Fibroblast of pulmonary artery (primary cell): ENCODE data around the gene CCDC159.
"Not testable (repeated sequence)": the region's sequence is repeated elsewhere in the genome, so short reads cannot be mapped to it uniquely, and the experiment has no call there.

Experiments
- DNase-seq: peaks from one replicate; pipeline ENCODE4 v3.0.0-alpha.2; 2010; ENCODE audit warnings: low read depth
- H3K4me3 ChIP-seq: replicated peaks from 2 replicates; pipeline ENCODE4 v1.5.1; 2011; ENCODE audit warnings: low read depth, mild to moderate bottlenecking, control low read depth, low read length, moderate library complexity
- CTCF ChIP-seq: IDR thresholded peaks from 2 replicates; pipeline ENCODE4 v1.5.1; 2011; ENCODE audit warnings: mild to moderate bottlenecking, control low read depth, low read length, inconsistent platforms; ENCODE audit errors: missing control alignments

The CCDC159 gene

GRCh38 chr19:11338569-11339253 lies 7.6 kb upstream of the CCDC159 start:
- H3K4me3 ChIP-seq: peak overlapping the region; percentile 76
- no peak for DNase-seq
- TF ChIP-seq CTCF: no peak

- DNase-seq: peak; percentile 93
- peak within 1 kb of the TSS; percentile 76 for H3K4me3 ChIP-seq
- no peak for TF ChIP-seq CTCF
Measured at GRCh38 chr19:11339254-11340098, 6.8 kb upstream of the CCDC159 start, which contains the start of gene RAB3D. RAB3D (minus strand) TSS chr19:11339657; CDS start chr19:11337399, 2,258 bp downstream.

DNA sequence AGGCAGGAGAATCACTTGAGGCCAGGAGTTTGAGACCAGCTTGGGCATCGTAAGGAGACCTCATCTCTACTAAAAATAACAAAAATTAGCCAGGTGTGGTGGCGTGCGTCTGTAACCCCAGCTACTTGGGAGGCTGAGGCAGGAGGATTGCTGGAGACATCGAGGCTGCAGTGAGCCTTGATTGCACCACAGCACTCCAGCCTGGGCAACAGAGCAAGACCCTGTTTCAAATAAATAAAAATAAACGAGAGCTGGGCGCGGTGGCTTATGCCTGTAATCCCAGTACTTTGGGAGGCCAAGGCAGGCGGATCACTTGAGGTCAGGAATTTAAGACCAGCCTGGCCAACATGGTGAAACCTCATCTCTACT lies 6.2 kb upstream of the CCDC159 start:
- H3K4me3 ChIP-seq, DNase-seq: not testable (repeated sequence)

GRCh38 chr19:11342429-11342828 lies 3.9 kb upstream of the CCDC159 start:
- no peak for DNase-seq
- no peak overlapping the region for H3K4me3 ChIP-seq
- no peak for TF ChIP-seq CTCF

- no peak for TF ChIP-seq CTCF
- H3K4me3 ChIP-seq: peak overlapping the region; percentile 85
- no peak for DNase-seq
Measured at GRCh38 chr19:11345122-11345803, 1.1 kb upstream of the CCDC159 start.

- H3K4me3 ChIP-seq: no peak overlapping the region
- no peak for DNase-seq
- TF ChIP-seq CTCF: no peak
Measured at GRCh38 chr19:11347546-11348039, 1.3 kb downstream of the CCDC159 start.

DNA sequence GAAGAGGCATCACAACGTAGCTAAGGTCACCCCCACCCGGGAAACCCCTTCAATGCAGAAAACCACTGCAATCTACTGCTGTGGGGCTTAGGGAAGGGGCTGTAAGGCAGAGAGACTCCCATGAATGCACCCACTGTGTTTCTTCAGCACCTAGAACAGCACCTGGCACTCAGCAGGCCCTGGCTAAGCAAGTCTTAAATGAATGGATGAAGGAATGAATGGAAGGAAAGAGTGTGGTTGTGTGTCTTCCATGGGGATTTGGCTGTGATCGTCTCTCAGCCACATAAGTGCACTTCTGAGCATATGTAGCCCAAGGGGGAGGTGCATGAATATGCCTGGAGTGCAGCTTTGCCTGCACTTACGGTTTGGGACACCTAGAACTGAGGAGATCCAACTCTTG lies 2.9 kb downstream of the CCDC159 start:
- no peak for TF ChIP-seq CTCF
- no peak overlapping the region for H3K4me3 ChIP-seq
- DNase-seq: no peak

GRCh38 chr19:11354102-11354501 lies 7.8 kb downstream of the CCDC159 start:
- not testable (repeated sequence) for H3K4me3 ChIP-seq, DNase-seq
